ENCODE data around the gene STK35. TPM values are rescaled to one million over a fixed set of nuclear protein-coding genes. Genes with fewer than 3 reads are reported as not detected.

STK35 gene
- total and polyA plus RNA-seq, 2 of the 13 experiments (the other 11 are each of a cell fraction or from before 2014, with no cell fraction given), result 27.4 to 29.8 TPM

DNA sequence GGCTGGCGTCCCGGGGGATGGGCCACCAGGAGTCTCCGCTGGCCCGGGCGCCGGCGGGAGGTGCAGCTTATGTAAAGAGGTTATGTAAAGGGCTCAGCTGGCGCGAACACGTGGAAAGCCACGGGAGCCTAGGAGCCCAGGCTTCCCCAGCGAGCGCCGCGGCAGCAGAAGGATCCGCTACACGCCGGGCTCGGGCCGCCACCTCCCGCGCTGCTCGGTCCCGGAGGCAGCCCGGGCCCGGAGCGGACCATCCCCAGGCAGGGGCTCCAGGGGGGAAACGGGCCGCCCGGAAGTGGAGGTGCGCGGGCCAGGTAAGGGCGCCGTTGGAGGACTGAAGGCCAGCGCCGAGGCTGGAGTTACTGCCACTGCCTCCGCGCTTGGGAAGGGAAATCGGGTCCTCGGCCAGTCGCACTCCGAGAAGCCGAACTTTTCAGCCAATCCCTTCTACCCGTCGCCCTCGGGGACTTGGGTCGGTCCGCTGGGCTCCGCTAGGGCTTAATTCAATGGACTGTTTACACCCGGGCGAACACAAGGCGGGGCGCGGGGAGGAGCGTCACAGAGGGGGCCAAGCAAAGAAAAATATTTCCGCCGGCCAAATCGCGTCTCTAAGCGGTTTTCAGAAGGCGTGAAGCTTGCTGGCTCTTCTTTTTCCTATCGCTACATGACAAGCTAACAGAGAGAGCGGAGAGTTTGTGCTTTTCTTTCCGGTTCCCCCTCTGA is 398 bp downstream of the STK35 start (continued):
- TF ChIP-seq, protein P1, sequence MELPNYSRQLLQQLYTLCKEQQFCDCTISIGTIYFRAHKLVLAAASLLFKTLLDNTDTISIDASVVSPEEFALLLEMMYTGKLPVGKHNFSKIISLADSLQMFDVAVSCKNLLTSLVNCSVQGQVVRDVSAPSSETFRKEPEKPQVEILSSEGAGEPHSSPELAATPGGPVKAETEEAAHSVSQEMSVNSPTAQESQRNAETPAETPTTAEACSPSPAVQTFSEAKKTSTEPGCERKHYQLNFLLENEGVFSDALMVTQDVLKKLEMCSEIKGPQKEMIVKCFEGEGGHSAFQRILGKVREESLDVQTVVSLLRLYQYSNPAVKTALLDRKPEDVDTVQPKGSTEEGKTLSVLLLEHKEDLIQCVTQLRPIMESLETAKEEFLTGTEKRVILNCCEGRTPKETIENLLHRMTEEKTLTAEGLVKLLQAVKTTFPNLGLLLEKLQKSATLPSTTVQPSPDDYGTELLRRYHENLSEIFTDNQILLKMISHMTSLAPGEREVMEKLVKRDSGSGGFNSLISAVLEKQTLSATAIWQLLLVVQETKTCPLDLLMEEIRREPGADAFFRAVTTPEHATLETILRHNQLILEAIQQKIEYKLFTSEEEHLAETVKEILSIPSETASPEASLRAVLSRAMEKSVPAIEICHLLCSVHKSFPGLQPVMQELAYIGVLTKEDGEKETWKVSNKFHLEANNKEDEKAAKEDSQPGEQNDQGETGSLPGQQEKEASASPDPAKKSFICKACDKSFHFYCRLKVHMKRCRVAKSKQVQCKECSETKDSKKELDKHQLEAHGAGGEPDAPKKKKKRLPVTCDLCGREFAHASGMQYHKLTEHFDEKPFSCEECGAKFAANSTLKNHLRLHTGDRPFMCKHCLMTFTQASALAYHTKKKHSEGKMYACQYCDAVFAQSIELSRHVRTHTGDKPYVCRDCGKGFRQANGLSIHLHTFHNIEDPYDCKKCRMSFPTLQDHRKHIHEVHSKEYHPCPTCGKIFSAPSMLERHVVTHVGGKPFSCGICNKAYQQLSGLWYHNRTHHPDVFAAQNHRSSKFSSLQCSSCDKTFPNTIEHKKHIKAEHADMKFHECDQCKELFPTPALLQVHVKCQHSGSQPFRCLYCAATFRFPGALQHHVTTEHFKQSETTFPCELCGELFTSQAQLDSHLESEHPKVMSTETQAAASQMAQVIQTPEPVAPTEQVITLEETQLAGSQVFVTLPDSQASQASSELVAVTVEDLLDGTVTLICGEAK (IDR thresholded peaks at IDR 0.05), result no peak
- TF ChIP-seq, protein P1 (CRISPR knock-in tag; IDR thresholded peaks at IDR 0.05), result peak; percentile 88
- peak; percentile 89 for TF ChIP-seq ZMYM4 (CRISPR knock-in tag; IDR thresholded peaks at IDR 0.05)
- TF ChIP-seq ZBTB39 (CRISPR knock-in tag; IDR thresholded peaks at IDR 0.05), result no peak
- TF ChIP-seq GZF1 (CRISPR knock-in tag; IDR thresholded peaks at IDR 0.05), result no peak; the same call in 1 of the 2 replicates
- TF ChIP-seq ZFP36L2 (CRISPR knock-in tag; IDR thresholded peaks at IDR 0.05), result peak; percentile 9; the same call in 1 of the 2 replicates
- TF ChIP-seq, protein P2, sequence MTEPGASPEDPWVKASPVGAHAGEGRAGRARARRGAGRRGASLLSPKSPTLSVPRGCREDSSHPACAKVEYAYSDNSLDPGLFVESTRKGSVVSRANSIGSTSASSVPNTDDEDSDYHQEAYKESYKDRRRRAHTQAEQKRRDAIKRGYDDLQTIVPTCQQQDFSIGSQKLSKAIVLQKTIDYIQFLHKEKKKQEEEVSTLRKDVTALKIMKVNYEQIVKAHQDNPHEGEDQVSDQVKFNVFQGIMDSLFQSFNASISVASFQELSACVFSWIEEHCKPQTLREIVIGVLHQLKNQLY (CRISPR knock-in tag; IDR thresholded peaks at IDR 0.05), result peak; percentile 74
- peak; percentile 81 for TF ChIP-seq KAT8 (CRISPR knock-in tag; IDR thresholded peaks at IDR 0.05)
- TF ChIP-seq ZBTB4 (CRISPR knock-in tag; IDR thresholded peaks at IDR 0.05; ENCODE audit: borderline replicate concordance), result peak; percentile 72; the same call in 1 of the 2 replicates
- peak; percentile 86; the same call in 1 of the 2 replicates for TF ChIP-seq CHCHD3 (CRISPR knock-in tag; IDR thresholded peaks at IDR 0.05)
- peak; percentile 93 for TF ChIP-seq FOXP1 (IDR thresholded peaks at IDR 0.05)
- TF ChIP-seq FOXP1 (CRISPR knock-in tag; IDR thresholded peaks at IDR 0.05), result peak; percentile 81
- peak; percentile 100 for TF ChIP-seq ELF4 (CRISPR knock-in tag; IDR thresholded peaks at IDR 0.05; ENCODE audit: borderline replicate concordance)
- peak; percentile 49; the same call in 1 of the 2 replicates for TF ChIP-seq ZNF235 (CRISPR knock-in tag; IDR thresholded peaks at IDR 0.05; ENCODE audit: borderline replicate concordance)
- TF ChIP-seq ZNF652 (CRISPR knock-in tag; IDR thresholded peaks at IDR 0.05; ENCODE audit: borderline replicate concordance, low read depth), result no peak

All from HepG2 (cell line).